ENCODE measurements around the gene IMP4. TPM values are rescaled to one million over a fixed set of nuclear protein-coding genes. Genes with fewer than 3 reads are reported as not detected.
A peak's percentile ranks its signal among the peaks of the same experiment; 100 is the strongest.

IMP4 gene, protein sequence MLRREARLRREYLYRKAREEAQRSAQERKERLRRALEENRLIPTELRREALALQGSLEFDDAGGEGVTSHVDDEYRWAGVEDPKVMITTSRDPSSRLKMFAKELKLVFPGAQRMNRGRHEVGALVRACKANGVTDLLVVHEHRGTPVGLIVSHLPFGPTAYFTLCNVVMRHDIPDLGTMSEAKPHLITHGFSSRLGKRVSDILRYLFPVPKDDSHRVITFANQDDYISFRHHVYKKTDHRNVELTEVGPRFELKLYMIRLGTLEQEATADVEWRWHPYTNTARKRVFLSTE
- total RNA-seq (2013; cell fraction: nucleolus; rRNA removed): 66.8 and 77.9 TPM in 2 replicates
- 181 and 209 TPM in 2 replicates for total RNA-seq (2014; rRNA removed)
- 74.9 and 85.3 TPM in 2 replicates for total RNA-seq (2014; rRNA removed; fragmentation: Illumina TruSeq; extraction: Trizol)
- total RNA-seq (2021): 166 and 171 TPM in 2 replicates
- polyA plus RNA-seq (2011; ENCODE audit: low read depth): 61.6 TPM
- polyA plus RNA-seq (2011; rRNA removed): 78.0 and 162 TPM in 2 replicates
- polyA plus RNA-seq (2011; cell fraction: cytosol; rRNA removed): 306 and 444 TPM in 2 replicates
- 402 and 407 TPM in 2 replicates for polyA plus RNA-seq (2011; cell fraction: nucleus; rRNA removed)
- 134 and 142 TPM in 2 replicates for polyA plus RNA-seq (2012)
- 43.2 and 70.5 TPM in 2 replicates for polyA plus RNA-seq (2014; fragmentation: Illumina TruSeq; extraction: Trizol)
- 100 to 1,000 TPM in 1 of 2 experiments, 10 to 100 TPM in 1; 41.4 to 100 TPM for polyA plus RNA-seq (2014; fragmentation: Nextera tagmentation; extraction: Ambion mirVana)
- 242 and 273 TPM in 2 replicates for polyA plus RNA-seq (2014; rRNA removed)
- polyA plus RNA-seq (2016; fragmentation: Nextera tagmentation; extraction: Ambion mirVana): 100 to 1,000 TPM; 183 to 206 TPM
- 132 and 174 TPM in 2 replicates for polyA minus RNA-seq (2011; rRNA and poly(A)+ RNA removed)
- 64.4 and 65.1 TPM in 2 replicates for polyA minus RNA-seq (2011; cell fraction: cytosol; rRNA and poly(A)+ RNA removed)
- 89.7 and 141 TPM in 2 replicates for polyA minus RNA-seq (2011; cell fraction: nucleus; rRNA and poly(A)+ RNA removed)
- Bru-seq, nascent RNA: percentile 87 among the genes with signal in this experiment
- percentile 90 among the genes with signal in this experiment for BruChase-seq, experiment 1, labeled RNA remaining after a 6-hour chase
- percentile 90 among the genes with signal in this experiment for BruChase-seq, experiment 2, labeled RNA remaining after a 2-hour chase
- long read RNA-seq, experiment 1, transcript IMP4-208 (8 exons, 2,379 nt): minor isoform, 19 of 200 reads
- long read RNA-seq, experiment 1, transcript IMP4-202 (9 exons, 822 nt): minor isoform, 28 of 200 reads
- long read RNA-seq, experiment 1, transcript IMP4-201 (9 exons, 1,740 nt): major isoform, 135 of 200 reads
- long read RNA-seq, experiment 1, partial matches to known transcripts: 7 of 200 reads
- long read RNA-seq, experiment 1, other reads (novel, unspliced or antisense): 11 of 200 reads
- long read RNA-seq, experiment 2, transcript IMP4-202 (9 exons, 822 nt): minor isoform, 56 of 380 reads
- long read RNA-seq, experiment 2, transcript IMP4-208 (8 exons, 2,379 nt): minor isoform, 13 of 380 reads
- long read RNA-seq, experiment 2, transcript IMP4-201 (9 exons, 1,740 nt): major isoform, 260 of 380 reads
- long read RNA-seq, experiment 2, transcript IMP4-211 (8 exons, 939 nt): minor isoform, 5 of 380 reads
- long read RNA-seq, experiment 2, partial matches to known transcripts: 8 of 380 reads
- long read RNA-seq, experiment 2, other reads (novel, unspliced or antisense): 30 of 380 reads

DNA sequence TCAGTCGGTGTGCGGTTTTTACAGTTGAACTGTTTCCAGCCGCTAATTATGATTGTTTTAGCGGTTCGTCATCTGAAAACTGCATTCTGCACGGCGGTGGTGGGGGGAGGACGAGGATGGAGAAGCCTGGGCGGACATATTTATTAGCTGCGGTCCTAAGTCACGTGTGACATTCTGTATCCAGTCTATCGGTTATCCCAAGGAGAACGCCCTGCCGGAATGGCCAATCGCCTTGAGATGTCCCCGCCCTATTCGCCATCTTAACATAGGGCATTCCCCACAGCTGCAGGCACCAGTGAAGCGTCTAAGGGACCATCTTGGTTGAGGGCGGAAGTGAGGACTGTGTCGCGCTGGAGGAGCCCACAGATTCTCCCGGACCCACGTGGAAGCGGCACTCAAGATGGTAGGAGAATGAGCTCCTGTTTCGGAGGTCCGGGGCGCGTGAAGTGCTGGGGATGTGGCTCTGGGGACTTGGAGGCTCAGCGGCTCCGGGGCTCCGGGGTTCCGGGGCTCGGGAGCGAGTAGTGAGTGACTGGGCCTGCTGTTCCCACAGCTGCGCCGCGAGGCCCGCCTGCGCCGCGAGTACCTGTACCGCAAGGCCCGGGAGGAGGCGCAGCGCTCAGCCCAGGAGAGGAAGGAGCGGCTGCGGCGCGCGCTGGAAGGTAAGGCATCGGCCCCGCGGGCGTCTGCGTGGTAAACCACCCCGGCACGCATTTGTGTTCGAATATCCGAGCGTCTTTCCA lies at the start of gene IMP4:
Gene IMP4, plus strand, starts transcription at position 365 of the 743 bp plus-strand sequence. Its CDS starts 36 bp downstream, at position 401.
- under 1% methylated on average over 56 of the region's 60 CpGs for WGBS (ENCODE audit: insufficient coverage, insufficient replicate concordance, low lambda C conversion rate, missing lambda C conversion rate)
- Histone ChIP-seq H3K27me3 (replicated peaks in 1 of 2; ENCODE audit: control insufficient read depth in 2 of 2, insufficient read depth in 2 of 2, low read length in 1 of 2) (no peaks in the 10 kb centered on the region), H3K9ac (ENCODE audit: control insufficient read depth, insufficient read depth, low read length) (peak within 1 kb of the TSS; percentile 78), H3K4me2 (ENCODE audit: control insufficient read depth, insufficient read depth) (peak within 1 kb of the TSS; percentile 74), H3K4me1 (ENCODE audit: control insufficient read depth, insufficient read depth, low read length) (peaks cover 21% of the 10 kb centered on the region), H3K9me3 (replicated peaks; ENCODE audit: control insufficient read depth, insufficient read depth, low read length) (no peaks in the 10 kb centered on the region), H2AFZ (ENCODE audit: control insufficient read depth, low read depth, low read length) (peak within 1 kb of the TSS; percentile 95), H3K4me3 (peak within 1 kb of the TSS; percentile 67), H3K36me3 (ENCODE audit: control insufficient read depth in 2 of 2, insufficient read depth in 2 of 2, low read length in 1 of 2) (peaks cover 19 to 21% of the 10 kb centered on the region in 2 experiments), H3K27ac (ENCODE audit: control insufficient read depth, insufficient read depth) (peak within 1 kb of the TSS; percentile 81), H3K79me2 (ENCODE audit: control insufficient read depth, insufficient read depth, low read length) (peaks cover 26% of the 10 kb centered on the region), H4K20me1 (ENCODE audit: control insufficient read depth, insufficient read depth) (no peaks in the 10 kb centered on the region)
- BruUV-seq (replicated peaks): TSS peak; percentile 50
- FAIRE-seq (peak; percentile 100), ATAC-seq (peak; percentile 92), DNase-seq (ENCODE audit: low read depth, low spot score) (peak; percentile 99)
- POLR2A ChIA-PET: interaction anchor here (0.7 to 2.9 kb wide), 7 partner anchors 8 to 48 kb away, joined by 3 to 25 read pairs (median 8); no protein-coding TSS in a partner anchor
- CTCF ChIA-PET: interaction anchor here (0.6 to 3.2 kb wide), 13 partner anchors 10 to 1332 kb away, joined by 3 to 38 read pairs (median 5); partner anchors contain the start of genes MZT2B, PTPN18 and SMPD4
- in situ Hi-C loops (cut with MboI) (loop anchor here (25.0 kb wide), 1 partner anchor 1470 kb away; no protein-coding TSS in a partner anchor), intact Hi-C loops (cut with micrococcal nuclease; ENCODE audit: unreplicated experiment) (loop anchor here (1.0 to 10.0 kb wide), 3 partner anchors 30 to 762 kb away; partner anchors contain the start of gene PLEKHB2)
- RAD21 ChIA-PET (ENCODE audit: unreplicated experiment): interaction anchor here (0.7 to 5.0 kb wide), 12 partner anchors 9 to 1339 kb away, joined by 3 to 34 read pairs (median 6); partner anchors contain the start of genes PTPN18 and SMPD4
- SMC1A ChIA-PET (ENCODE audit: uncharacterized antibody, unreplicated experiment): interaction anchor here (0.7 to 3.7 kb wide), 9 partner anchors 9 to 1340 kb away, joined by 3 to 24 read pairs (median 9); no protein-coding TSS in a partner anchor
- TF ChIP-seq, protein P1, sequence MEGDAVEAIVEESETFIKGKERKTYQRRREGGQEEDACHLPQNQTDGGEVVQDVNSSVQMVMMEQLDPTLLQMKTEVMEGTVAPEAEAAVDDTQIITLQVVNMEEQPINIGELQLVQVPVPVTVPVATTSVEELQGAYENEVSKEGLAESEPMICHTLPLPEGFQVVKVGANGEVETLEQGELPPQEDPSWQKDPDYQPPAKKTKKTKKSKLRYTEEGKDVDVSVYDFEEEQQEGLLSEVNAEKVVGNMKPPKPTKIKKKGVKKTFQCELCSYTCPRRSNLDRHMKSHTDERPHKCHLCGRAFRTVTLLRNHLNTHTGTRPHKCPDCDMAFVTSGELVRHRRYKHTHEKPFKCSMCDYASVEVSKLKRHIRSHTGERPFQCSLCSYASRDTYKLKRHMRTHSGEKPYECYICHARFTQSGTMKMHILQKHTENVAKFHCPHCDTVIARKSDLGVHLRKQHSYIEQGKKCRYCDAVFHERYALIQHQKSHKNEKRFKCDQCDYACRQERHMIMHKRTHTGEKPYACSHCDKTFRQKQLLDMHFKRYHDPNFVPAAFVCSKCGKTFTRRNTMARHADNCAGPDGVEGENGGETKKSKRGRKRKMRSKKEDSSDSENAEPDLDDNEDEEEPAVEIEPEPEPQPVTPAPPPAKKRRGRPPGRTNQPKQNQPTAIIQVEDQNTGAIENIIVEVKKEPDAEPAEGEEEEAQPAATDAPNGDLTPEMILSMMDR (IDR thresholded peaks at IDR 0.05 in 2 of 3, conservative IDR thresholded peaks at IDR 0.05 in 1 of 3; ENCODE audit: control insufficient read depth in 2 of 3, extremely low read depth in 1 of 3, insufficient read depth in 1 of 3, low read depth in 3 of 3, low read length in 3 of 3): peak; percentile 27 to 45 (median 29); a peak in 4 of 6 replicates
- TF ChIP-seq EGR1 (IDR thresholded peaks at IDR 0.05; ENCODE audit: borderline replicate concordance in 1 of 2, low read depth in 2 of 2, low read length in 2 of 2) (no peak), ATF7 (IDR thresholded peaks at IDR 0.05; ENCODE audit: low read depth) (peak; percentile 48; the same call in 1 of the 2 replicates), NFYA (IDR thresholded peaks at IDR 0.05; ENCODE audit: borderline replicate concordance, low read depth, low read length) (no peak), TAF1 (IDR thresholded peaks at IDR 0.05; ENCODE audit: borderline replicate concordance, low read depth, low read length) (peak; percentile 86), HCFC1 (IDR thresholded peaks at IDR 0.05; ENCODE audit: low read length) (peak; percentile 89), HDAC6 (IDR thresholded peaks at IDR 0.05; ENCODE audit: unreplicated experiment) (no peak), POLR2A (IDR thresholded peaks at IDR 0.05; ENCODE audit: low read depth, low read length) (peak; percentile 85), RUNX3 (IDR thresholded peaks at IDR 0.05; ENCODE audit: low read length) (peak; percentile 70; the same call in 1 of the 2 replicates), SMAD5 (IDR thresholded peaks at IDR 0.05; ENCODE audit: low read depth) (peak; percentile 50), ZZZ3 (IDR thresholded peaks at IDR 0.05; ENCODE audit: control insufficient read depth, insufficient read length, low read depth) (no peak)
- TF ChIP-seq, protein P2, sequence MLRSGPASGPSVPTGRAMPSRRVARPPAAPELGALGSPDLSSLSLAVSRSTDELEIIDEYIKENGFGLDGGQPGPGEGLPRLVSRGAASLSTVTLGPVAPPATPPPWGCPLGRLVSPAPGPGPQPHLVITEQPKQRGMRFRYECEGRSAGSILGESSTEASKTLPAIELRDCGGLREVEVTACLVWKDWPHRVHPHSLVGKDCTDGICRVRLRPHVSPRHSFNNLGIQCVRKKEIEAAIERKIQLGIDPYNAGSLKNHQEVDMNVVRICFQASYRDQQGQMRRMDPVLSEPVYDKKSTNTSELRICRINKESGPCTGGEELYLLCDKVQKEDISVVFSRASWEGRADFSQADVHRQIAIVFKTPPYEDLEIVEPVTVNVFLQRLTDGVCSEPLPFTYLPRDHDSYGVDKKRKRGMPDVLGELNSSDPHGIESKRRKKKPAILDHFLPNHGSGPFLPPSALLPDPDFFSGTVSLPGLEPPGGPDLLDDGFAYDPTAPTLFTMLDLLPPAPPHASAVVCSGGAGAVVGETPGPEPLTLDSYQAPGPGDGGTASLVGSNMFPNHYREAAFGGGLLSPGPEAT (IDR thresholded peaks at IDR 0.05; ENCODE audit: low read depth): peak; percentile 85; the same call in 1 of the 2 replicates

Data from GM12878 (cell line).